Type B pancreatic cell (in vitro differentiated cells): ENCODE measurements around the gene HNRNPF. TPM values are rescaled to one million over a fixed set of nuclear protein-coding genes. Genes with fewer than 3 reads are reported as not detected.
A peak's percentile ranks its signal among the peaks of the same experiment; 100 is the strongest.

Source experiments
- DNase-seq: peaks from one replicate; pipeline ENCODE4 v3.0.0; 2021; ENCODE audit warnings: mixed read lengths; ENCODE audit not compliant: unreplicated experiment; ENCODE audit errors: extremely low spot score
- H3K27ac Mint-ChIP-seq: 2 replicates; pipeline ENCODE4 v1.8.0; 2021; ENCODE audit warnings: mild to moderate bottlenecking, mixed read lengths
- H3K27me3 Mint-ChIP-seq: 2 replicates; pipeline ENCODE4 v1.8.0; 2021; ENCODE audit warnings: mixed read lengths
- H3K36me3 Mint-ChIP-seq: 2 replicates; pipeline ENCODE4 v1.8.0; 2021; ENCODE audit warnings: mixed read lengths
- H3K4me1 Mint-ChIP-seq: one replicate; pipeline ENCODE4 v1.8.0; 2021; ENCODE audit warnings: mixed read lengths; ENCODE audit not compliant: unreplicated experiment
- H3K4me3 Mint-ChIP-seq: 2 replicates; pipeline ENCODE4 v1.8.0; 2021; ENCODE audit warnings: mild to moderate bottlenecking, mixed read lengths
- H3K9me3 Mint-ChIP-seq: 2 replicates; pipeline ENCODE4 v1.8.0; 2021; ENCODE audit warnings: mixed read lengths
- CTCF ChIP-seq: fragments of 200-600 bp; sonication (generic); conservative IDR thresholded peaks from 2 replicates; pipeline ENCODE4 v1.5.0; 2021; ENCODE audit warnings: antibody characterized with exemption, mild to moderate bottlenecking
- total RNA-seq: library from RNA; stranded (reverse); gene quantifications from 2 replicates; pipeline ENCODE4 v1.2.1, GENCODE V29; 2021; ENCODE audit warnings: low replicate concordance

Gene HNRNPF
- total RNA-seq, 1 donor from 2014 or later, result 220 TPM

GRCh38 chr10:43369921-43370320 is 39.1 kb downstream of the HNRNPF start:
- no peak overlapping the region for H3K4me3 Mint-ChIP-seq
- DNase-seq, result no peak
- H3K4me1 Mint-ChIP-seq, result peaks cover 6% of the 10 kb centered on the region
- no peaks in the 10 kb centered on the region for H3K36me3 Mint-ChIP-seq
- no peaks in the 10 kb centered on the region for H3K9me3 Mint-ChIP-seq
- no peaks in the 10 kb centered on the region for H3K27me3 Mint-ChIP-seq
- no peak overlapping the region for H3K27ac Mint-ChIP-seq
- TF ChIP-seq CTCF, result no peak

- H3K9me3 Mint-ChIP-seq, result no peaks in the 10 kb centered on the region
- no peak for TF ChIP-seq CTCF
- H3K4me1 Mint-ChIP-seq, result no peaks in the 10 kb centered on the region
- H3K36me3 Mint-ChIP-seq, result no peaks in the 10 kb centered on the region
- no peaks in the 10 kb centered on the region for H3K27me3 Mint-ChIP-seq
- H3K4me3 Mint-ChIP-seq, result no peak overlapping the region
- DNase-seq, result no peak
- no peak overlapping the region for H3K27ac Mint-ChIP-seq
These were observed 44.0 kb downstream of the HNRNPF start for GRCh38 chr10:43365001-43365400.

GRCh38 chr10:43362191-43362839 is 46.7 kb downstream of the HNRNPF start:
- Mint-ChIP-seq H3K4me3 (peak overlapping the region; percentile 94), H3K9me3 (no peaks in the 10 kb centered on the region), H3K36me3 (no peaks in the 10 kb centered on the region), H3K4me1 (no peaks in the 10 kb centered on the region), H3K27me3 (no peaks in the 10 kb centered on the region), H3K27ac (peak overlapping the region; percentile 85)
- peak; percentile 24 for TF ChIP-seq CTCF
- peak; percentile 94 for DNase-seq

GRCh38 chr10:43361547-43362190 is 47.3 kb downstream of the HNRNPF start:
- no peaks in the 10 kb centered on the region for H3K9me3 Mint-ChIP-seq
- no peaks in the 10 kb centered on the region for H3K4me1 Mint-ChIP-seq
- no peaks in the 10 kb centered on the region for H3K36me3 Mint-ChIP-seq
- peak overlapping the region; percentile 94 for H3K4me3 Mint-ChIP-seq
- H3K27me3 Mint-ChIP-seq, result no peaks in the 10 kb centered on the region
- TF ChIP-seq CTCF, result peak; percentile 10
- H3K27ac Mint-ChIP-seq, result peak overlapping the region; percentile 85
- DNase-seq, result no peak

- Mint-ChIP-seq H3K27ac (peak overlapping the region; percentile 50), H3K9me3 (no peaks in the 10 kb centered on the region), H3K27me3 (no peaks in the 10 kb centered on the region), H3K4me3 (peak overlapping the region; percentile 75), H3K36me3 (no peaks in the 10 kb centered on the region), H3K4me1 (peaks cover 6% of the 10 kb centered on the region)
- no peak for TF ChIP-seq CTCF
- no peak for DNase-seq
These were observed 48.9 kb downstream of the HNRNPF start for GRCh38 chr10:43360086-43360485.
